Ovary (tissue), 3 donors: ENCODE data around the gene AMPH.

ENCODE experiments used
- EP300 ChIP-seq: sonication (generic); formaldehyde crosslinking; IDR thresholded peaks from one replicate; pipeline ENCODE4 v1.6.1; 2017; ENCODE audit warnings: antibody characterized with exemption
- POLR2A ChIP-seq: fragments of 450-650 bp; IDR thresholded peaks from one replicate; pipeline ENCODE4 v1.6.1; 2017; ENCODE audit warnings: antibody characterized with exemption, mild to moderate bottlenecking, moderate library complexity
- TF ChIP-seq, protein P1 (sequence below), 3 donors: fragments of 450-650 bp in 2 of 3; fragments of 200-600 bp in 1 of 3; IDR thresholded peaks; one replicate each; pipeline versions ENCODE4 v1.5.1 to v1.8.0; 2016 to 2022; ENCODE audit warnings: antibody characterized with exemption in 3 of 3, mild to moderate bottlenecking in 1 of 3
- donor health status: DM: no; HTN: no; CAD: no.

DNA sequence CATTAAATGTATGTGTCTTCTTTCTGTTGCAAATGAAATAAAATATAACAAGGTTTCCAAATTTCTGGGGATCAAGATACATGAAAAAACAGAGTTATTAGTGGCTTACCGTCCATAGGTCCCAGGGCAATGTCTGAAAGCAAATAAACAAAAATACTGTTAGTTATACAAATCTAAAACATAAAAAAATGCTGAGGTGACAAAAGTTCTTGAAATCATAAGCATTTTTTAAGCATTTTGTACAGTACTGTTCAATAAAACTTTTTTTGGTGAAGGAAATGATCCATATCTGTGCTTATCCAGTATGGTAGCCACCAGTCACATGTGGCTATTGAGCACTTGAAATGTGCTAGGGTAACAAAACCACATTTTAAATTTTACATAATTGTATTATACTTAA, 199.1 kb downstream of the AMPH start:
- TF ChIP-seq, protein P1, sequence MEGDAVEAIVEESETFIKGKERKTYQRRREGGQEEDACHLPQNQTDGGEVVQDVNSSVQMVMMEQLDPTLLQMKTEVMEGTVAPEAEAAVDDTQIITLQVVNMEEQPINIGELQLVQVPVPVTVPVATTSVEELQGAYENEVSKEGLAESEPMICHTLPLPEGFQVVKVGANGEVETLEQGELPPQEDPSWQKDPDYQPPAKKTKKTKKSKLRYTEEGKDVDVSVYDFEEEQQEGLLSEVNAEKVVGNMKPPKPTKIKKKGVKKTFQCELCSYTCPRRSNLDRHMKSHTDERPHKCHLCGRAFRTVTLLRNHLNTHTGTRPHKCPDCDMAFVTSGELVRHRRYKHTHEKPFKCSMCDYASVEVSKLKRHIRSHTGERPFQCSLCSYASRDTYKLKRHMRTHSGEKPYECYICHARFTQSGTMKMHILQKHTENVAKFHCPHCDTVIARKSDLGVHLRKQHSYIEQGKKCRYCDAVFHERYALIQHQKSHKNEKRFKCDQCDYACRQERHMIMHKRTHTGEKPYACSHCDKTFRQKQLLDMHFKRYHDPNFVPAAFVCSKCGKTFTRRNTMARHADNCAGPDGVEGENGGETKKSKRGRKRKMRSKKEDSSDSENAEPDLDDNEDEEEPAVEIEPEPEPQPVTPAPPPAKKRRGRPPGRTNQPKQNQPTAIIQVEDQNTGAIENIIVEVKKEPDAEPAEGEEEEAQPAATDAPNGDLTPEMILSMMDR (IDR thresholded peaks at IDR 0.05): no peak
- TF ChIP-seq EP300: no peak
- no peak for TF ChIP-seq POLR2A
